Immature natural killer cell (primary cell): ENCODE results near the gene WDSUB1. TPM values are rescaled to one million over a fixed set of nuclear protein-coding genes. Genes with fewer than 3 reads are reported as not detected.

ENCODE experiments used
- DNase-seq, 3 donors: peaks; one replicate each; pipeline ENCODE4 v3.0.0; 2022; ENCODE audit warnings: mixed read lengths in 1 of 3
- H3K27ac Mint-ChIP-seq, 6 donors: one replicate each; pipeline ENCODE4 v1.8.0; 2020; ENCODE audit warnings: mixed read lengths in 6 of 6, mild to moderate bottlenecking in 5 of 6, inconsistent platforms in 4 of 6, moderate library complexity in 3 of 6
- H3K27me3 Mint-ChIP-seq, 3 donors: one replicate each; pipeline ENCODE4 v1.8.0; 2020 to 2021; ENCODE audit warnings: low read depth in 3 of 3, mild to moderate bottlenecking in 3 of 3, mixed read lengths in 3 of 3, moderate library complexity in 3 of 3, inconsistent platforms in 1 of 3
- H3K36me3 Mint-ChIP-seq, 3 donors: one replicate each; pipeline ENCODE4 v1.8.0; 2020; ENCODE audit warnings: mixed read lengths in 3 of 3, inconsistent platforms in 2 of 3, mild to moderate bottlenecking in 2 of 3
- H3K4me1 Mint-ChIP-seq, 2 donors: one replicate each; pipeline ENCODE4 v1.8.0; 2020; ENCODE audit warnings: inconsistent platforms in 2 of 2, mild to moderate bottlenecking in 2 of 2, mixed read lengths in 2 of 2, moderate library complexity in 1 of 2
- H3K4me3 Mint-ChIP-seq, 5 donors: one replicate each; pipeline ENCODE4 v1.8.0; 2020; ENCODE audit warnings: mild to moderate bottlenecking in 5 of 5, mixed read lengths in 5 of 5, inconsistent platforms in 3 of 5, moderate library complexity in 3 of 5
- H3K9me3 Mint-ChIP-seq, 6 donors: one replicate each; pipeline ENCODE4 v1.8.0; 2020; ENCODE audit warnings: mild to moderate bottlenecking in 6 of 6, mixed read lengths in 6 of 6, inconsistent platforms in 4 of 6, moderate library complexity in 3 of 6
- polyA plus RNA-seq, 3 donors: library from polyadenylated mRNA; unstranded; fragments of 300-500 nt; fragmentation: Illumina TruSeq; gene quantifications; one replicate each; pipeline ENCODE4 v1.2.3, GENCODE V29; 2021

Gene WDSUB1
- 10 to 100 TPM; 24.4 to 32.0 (median 27.2) TPM for polyA plus RNA-seq

- Mint-ChIP-seq H3K27me3 (peaks cover 0 to 10% (median 2%) of the 10 kb centered on the region in 3 donors), H3K4me3 (peak within 1 kb of the TSS; percentile 89 to 94 (median 91)), H3K4me1 (peaks cover 56 to 75% of the 10 kb centered on the region in 2 donors), H3K27ac (peak within 1 kb of the TSS; percentile 77 to 90 (median 87)), H3K36me3 (no peaks in the 10 kb centered on the region), H3K9me3 (no peaks in the 10 kb centered on the region)
- DNase-seq, result peak in 2 of 3 donors; percentile 21 to 26
These were observed at the start of gene WDSUB1 for GRCh38 chr2:159285929-159286708. WDSUB1 (minus strand) TSS chr2:159286703; CDS start chr2:159283069, 3,634 bp downstream.

GRCh38 chr2:159326569-159327255 is 40.2 kb upstream of the WDSUB1 start:
- peaks cover 0 to 3% (median 0%) of the 10 kb centered on the region in 3 donors for H3K27me3 Mint-ChIP-seq
- no peaks in the 10 kb centered on the region for H3K4me1 Mint-ChIP-seq
- no peak overlapping the region for H3K4me3 Mint-ChIP-seq
- no peaks in the 10 kb centered on the region for H3K9me3 Mint-ChIP-seq
- no peak overlapping the region for H3K27ac Mint-ChIP-seq
- DNase-seq, result no peak
- peaks cover 15 to 30% (median 30%) of the 10 kb centered on the region in 3 donors for H3K36me3 Mint-ChIP-seq

- DNase-seq, result no peak
- no peaks in the 10 kb centered on the region for H3K27me3 Mint-ChIP-seq
- H3K4me1 Mint-ChIP-seq, result no peaks in the 10 kb centered on the region
- H3K4me3 Mint-ChIP-seq, result no peak overlapping the region
- H3K27ac Mint-ChIP-seq, result no peak overlapping the region
- no peaks in the 10 kb centered on the region for H3K9me3 Mint-ChIP-seq
- H3K36me3 Mint-ChIP-seq, result peaks cover 11 to 27% (median 22%) of the 10 kb centered on the region in 3 donors
These were observed 35.9 kb upstream of the WDSUB1 start for GRCh38 chr2:159322419-159322818.

- H3K36me3 Mint-ChIP-seq, result peaks cover 18 to 40% (median 30%) of the 10 kb centered on the region in 3 donors
- H3K27me3 Mint-ChIP-seq, result peaks cover 0 to 5% (median 0%) of the 10 kb centered on the region in 3 donors
- no peak overlapping the region for H3K4me3 Mint-ChIP-seq
- no peak for DNase-seq
- no peaks in the 10 kb centered on the region for H3K4me1 Mint-ChIP-seq
- H3K9me3 Mint-ChIP-seq, result no peaks in the 10 kb centered on the region
- no peak overlapping the region for H3K27ac Mint-ChIP-seq
These were observed 31.0 kb upstream of the WDSUB1 start for GRCh38 chr2:159317392-159318088.

GRCh38 chr2:159307942-159308341 is 21.4 kb upstream of the WDSUB1 start:
- no peak overlapping the region for H3K4me3 Mint-ChIP-seq
- no peaks in the 10 kb centered on the region for H3K4me1 Mint-ChIP-seq
- no peak for DNase-seq
- H3K9me3 Mint-ChIP-seq, result peaks cover 0 to 13% (median 4%) of the 10 kb centered on the region in 6 donors
- H3K27ac Mint-ChIP-seq, result no peak overlapping the region
- peaks cover 4 to 12% (median 10%) of the 10 kb centered on the region in 3 donors for H3K36me3 Mint-ChIP-seq
- H3K27me3 Mint-ChIP-seq, result peaks cover 1 to 4% (median 4%) of the 10 kb centered on the region in 3 donors

- H3K4me3 Mint-ChIP-seq, result no peak overlapping the region
- no peak overlapping the region for H3K27ac Mint-ChIP-seq
- DNase-seq, result no peak
- H3K9me3 Mint-ChIP-seq, result peaks cover 0 to 13% (median 5%) of the 10 kb centered on the region in 6 donors
- H3K36me3 Mint-ChIP-seq, result peaks cover 0 to 9% (median 7%) of the 10 kb centered on the region in 3 donors
- H3K27me3 Mint-ChIP-seq, result peaks cover 2 to 4% (median 3%) of the 10 kb centered on the region in 3 donors
- H3K4me1 Mint-ChIP-seq, result no peaks in the 10 kb centered on the region
These were observed 14.1 kb upstream of the WDSUB1 start for GRCh38 chr2:159300586-159300985.

GRCh38 chr2:159298967-159299366 is 12.5 kb upstream of the WDSUB1 start:
- peaks cover 0 to 6% (median 2%) of the 10 kb centered on the region in 6 donors for H3K9me3 Mint-ChIP-seq
- H3K4me3 Mint-ChIP-seq, result no peak overlapping the region
- H3K27me3 Mint-ChIP-seq, result peaks cover 0 to 4% (median 3%) of the 10 kb centered on the region in 3 donors
- H3K36me3 Mint-ChIP-seq, result peaks cover 0 to 5% (median 3%) of the 10 kb centered on the region in 3 donors
- no peak for DNase-seq
- H3K27ac Mint-ChIP-seq, result no peak overlapping the region
- no peaks in the 10 kb centered on the region for H3K4me1 Mint-ChIP-seq

GRCh38 chr2:159297042-159297707 is 10.7 kb upstream of the WDSUB1 start:
- DNase-seq, result no peak
- H3K4me3 Mint-ChIP-seq, result no peak overlapping the region
- no peaks in the 10 kb centered on the region for H3K36me3 Mint-ChIP-seq
- H3K4me1 Mint-ChIP-seq, result no peaks in the 10 kb centered on the region
- H3K9me3 Mint-ChIP-seq, result peaks cover 0 to 3% (median 0%) of the 10 kb centered on the region in 6 donors
- peaks cover 0 to 3% (median 0%) of the 10 kb centered on the region in 3 donors for H3K27me3 Mint-ChIP-seq
- H3K27ac Mint-ChIP-seq, result no peak overlapping the region

- no peak overlapping the region for H3K4me3 Mint-ChIP-seq
These were observed 5.7 kb upstream of the WDSUB1 start for GRCh38 chr2:159292157-159292556.

GRCh38 chr2:159290289-159290907 is 3.9 kb upstream of the WDSUB1 start:
- peak overlapping the region in 1 of 6 donors; percentile 38 for H3K27ac Mint-ChIP-seq
- H3K27me3 Mint-ChIP-seq, result peaks cover 0 to 3% (median 3%) of the 10 kb centered on the region in 3 donors
- peaks cover 19 to 32% of the 10 kb centered on the region in 2 donors for H3K4me1 Mint-ChIP-seq
- H3K4me3 Mint-ChIP-seq, result no peak overlapping the region
- H3K9me3 Mint-ChIP-seq, result no peaks in the 10 kb centered on the region
- DNase-seq, result no peak
- no peaks in the 10 kb centered on the region for H3K36me3 Mint-ChIP-seq

More at GRCh38 chr2:159292157-159292556, 5.7 kb upstream of the WDSUB1 start:
- no peak for DNase-seq
- Mint-ChIP-seq H3K9me3 (no peaks in the 10 kb centered on the region), H3K27me3 (peaks cover 0 to 3% (median 2%) of the 10 kb centered on the region in 3 donors), H3K36me3 (no peaks in the 10 kb centered on the region), H3K4me1 (peaks cover 11 to 21% of the 10 kb centered on the region in 2 donors), H3K27ac (no peak overlapping the region)

- Mint-ChIP-seq H3K9me3 (no peaks in the 10 kb centered on the region), H3K4me3 (peak overlapping the region; percentile 17 to 91 (median 89)), H3K36me3 (no peaks in the 10 kb centered on the region), H3K4me1 (peaks cover 42 to 59% of the 10 kb centered on the region in 2 donors), H3K27me3 (peaks cover 0 to 3% (median 3%) of the 10 kb centered on the region in 3 donors), H3K27ac (peak overlapping the region in 3 of 6 donors; percentile 77 to 90 (median 85))
- DNase-seq, result no peak
These were observed 1.2 kb upstream of the WDSUB1 start for GRCh38 chr2:159287733-159288132.

GRCh38 chr2:159286709-159287441 is 372 bp upstream of the WDSUB1 start:
- Mint-ChIP-seq H3K27me3 (peaks cover 0 to 8% (median 3%) of the 10 kb centered on the region in 3 donors), H3K4me1 (peaks cover 50 to 67% of the 10 kb centered on the region in 2 donors)

More at GRCh38 chr2:159286709-159287441, 372 bp upstream of the WDSUB1 start:
- Mint-ChIP-seq H3K27ac (peak overlapping the region; percentile 77 to 90 (median 86)), H3K36me3 (no peaks in the 10 kb centered on the region), H3K9me3 (no peaks in the 10 kb centered on the region), H3K4me3 (peak overlapping the region; percentile 89 to 94 (median 91))
- peak; percentile 94 to 96 (median 96) for DNase-seq
